GM12801 (cell line): ENCODE data around the gene ACOT12.

Experiments
- TF ChIP-seq, protein P1 (sequence below): IDR thresholded peaks from one replicate; pipeline ENCODE4 v1.5.1; 2011; ENCODE audit warnings: control low read depth; ENCODE audit not compliant: insufficient read length; ENCODE audit errors: extremely low read depth

ACOT12 gene

GRCh38 chr5:81337803-81338202 is 56.1 kb downstream of the ACOT12 start:
- TF ChIP-seq, protein P1, sequence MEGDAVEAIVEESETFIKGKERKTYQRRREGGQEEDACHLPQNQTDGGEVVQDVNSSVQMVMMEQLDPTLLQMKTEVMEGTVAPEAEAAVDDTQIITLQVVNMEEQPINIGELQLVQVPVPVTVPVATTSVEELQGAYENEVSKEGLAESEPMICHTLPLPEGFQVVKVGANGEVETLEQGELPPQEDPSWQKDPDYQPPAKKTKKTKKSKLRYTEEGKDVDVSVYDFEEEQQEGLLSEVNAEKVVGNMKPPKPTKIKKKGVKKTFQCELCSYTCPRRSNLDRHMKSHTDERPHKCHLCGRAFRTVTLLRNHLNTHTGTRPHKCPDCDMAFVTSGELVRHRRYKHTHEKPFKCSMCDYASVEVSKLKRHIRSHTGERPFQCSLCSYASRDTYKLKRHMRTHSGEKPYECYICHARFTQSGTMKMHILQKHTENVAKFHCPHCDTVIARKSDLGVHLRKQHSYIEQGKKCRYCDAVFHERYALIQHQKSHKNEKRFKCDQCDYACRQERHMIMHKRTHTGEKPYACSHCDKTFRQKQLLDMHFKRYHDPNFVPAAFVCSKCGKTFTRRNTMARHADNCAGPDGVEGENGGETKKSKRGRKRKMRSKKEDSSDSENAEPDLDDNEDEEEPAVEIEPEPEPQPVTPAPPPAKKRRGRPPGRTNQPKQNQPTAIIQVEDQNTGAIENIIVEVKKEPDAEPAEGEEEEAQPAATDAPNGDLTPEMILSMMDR: no peak

- TF ChIP-seq, protein P1: no peak
Observed at GRCh38 chr5:81336556-81336955, 57.4 kb downstream of the ACOT12 start.

DNA sequence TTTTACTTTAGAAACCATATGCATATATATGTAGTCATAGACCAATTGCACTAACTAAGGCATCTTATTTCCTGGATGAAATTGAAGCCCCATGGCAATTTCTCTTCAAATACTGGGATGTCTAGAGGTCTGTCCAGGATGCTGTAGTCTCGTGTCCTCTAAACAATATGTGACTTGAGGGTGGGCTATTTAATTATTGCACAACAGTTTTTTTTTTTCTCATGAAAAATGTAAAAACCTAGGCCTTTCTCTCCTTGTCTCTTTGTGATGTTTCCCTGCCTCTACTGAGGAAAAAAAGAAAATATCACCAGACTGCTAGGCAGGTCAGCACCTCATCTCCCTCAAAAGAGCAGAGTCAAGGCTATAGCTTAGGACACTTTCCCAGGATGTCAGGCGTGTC is 58.0 kb downstream of the ACOT12 start:
- TF ChIP-seq, protein P1: no peak

- TF ChIP-seq, protein P1: no peak
Observed at GRCh38 chr5:81334304-81335061, 59.5 kb downstream of the ACOT12 start.

DNA sequence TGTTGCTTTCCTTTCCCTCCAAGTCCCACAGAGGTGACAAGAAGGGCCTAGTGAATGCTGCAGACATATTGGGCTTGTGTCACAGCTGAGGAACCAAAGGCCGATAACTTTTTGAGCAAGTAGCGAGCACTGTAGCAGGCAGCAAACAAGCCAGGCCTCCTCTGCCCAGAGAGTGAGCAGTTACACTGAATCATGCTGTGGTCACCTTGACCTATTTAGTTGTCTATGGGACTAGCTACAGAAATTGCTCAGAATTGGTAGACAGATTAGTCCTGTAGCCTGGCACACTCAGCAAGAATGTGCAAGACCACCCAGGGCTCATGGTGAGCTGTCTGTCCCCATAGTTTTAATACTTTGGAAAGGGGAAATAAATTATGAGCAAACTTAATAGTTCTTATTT is 67.4 kb downstream of the ACOT12 start:
- TF ChIP-seq, protein P1: no peak

GRCh38 chr5:81317536-81317935 is 76.4 kb downstream of the ACOT12 start:
- TF ChIP-seq, protein P1: no peak

GRCh38 chr5:81316571-81316970 is 77.4 kb downstream of the ACOT12 start:
- TF ChIP-seq, protein P1: no peak
